DMS 273 (cell line): ENCODE measurements around the gene SMG7.

Experiments
- DNase-seq: peaks from one replicate; lab custom pipeline; 2025; ENCODE audit not compliant: unreplicated experiment; lab: John Stamatoyannopoulos, UW

SMG7 gene

DNA sequence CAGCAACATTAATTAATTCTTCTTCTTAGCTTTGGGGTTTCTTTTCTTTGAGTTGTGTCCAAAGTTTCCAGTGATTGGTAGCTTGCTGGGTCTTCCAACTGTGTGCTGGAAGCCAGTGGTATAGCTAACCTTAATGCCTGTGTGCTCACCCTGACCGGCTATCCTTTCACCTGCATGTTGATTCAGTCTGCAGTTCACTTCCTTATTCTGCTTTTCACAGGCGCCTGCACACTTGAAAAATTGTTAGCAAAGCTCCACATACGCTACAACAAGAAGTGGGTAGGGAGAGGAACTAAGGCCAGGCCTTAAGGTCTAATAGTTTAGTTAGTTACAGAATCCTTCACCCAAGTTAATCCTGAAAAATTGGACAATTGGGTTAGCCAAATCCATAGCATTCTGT is 82.3 kb downstream of the SMG7 start:
- DNase-seq = no peak

DNA sequence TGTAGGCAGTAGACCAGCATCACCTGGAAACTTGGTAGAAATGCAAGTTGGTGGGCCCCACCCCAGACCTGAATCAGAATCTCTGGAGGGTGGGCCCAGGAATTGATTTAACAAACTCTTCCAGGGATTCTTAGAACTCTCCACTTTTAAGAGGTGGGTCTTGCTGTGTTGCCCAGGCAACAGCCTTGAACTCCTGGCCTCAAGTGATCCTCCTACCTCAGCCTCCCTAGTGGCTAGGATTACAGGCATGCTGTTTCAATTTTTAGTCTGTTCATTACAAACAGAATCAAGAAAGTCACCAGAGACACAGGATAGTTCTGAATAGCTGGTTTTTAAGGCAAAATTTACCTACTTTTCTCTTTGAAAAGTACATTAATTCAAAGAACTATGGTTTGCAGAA is 86.8 kb downstream of the SMG7 start:
- no peak for DNase-seq

- no peak for DNase-seq
Measured at GRCh38 chr1:183562701-183563100, 90.4 kb downstream of the SMG7 start.

- no peak for DNase-seq
Measured at GRCh38 chr1:183565261-183565660, 93.0 kb downstream of the SMG7 start.

DNA sequence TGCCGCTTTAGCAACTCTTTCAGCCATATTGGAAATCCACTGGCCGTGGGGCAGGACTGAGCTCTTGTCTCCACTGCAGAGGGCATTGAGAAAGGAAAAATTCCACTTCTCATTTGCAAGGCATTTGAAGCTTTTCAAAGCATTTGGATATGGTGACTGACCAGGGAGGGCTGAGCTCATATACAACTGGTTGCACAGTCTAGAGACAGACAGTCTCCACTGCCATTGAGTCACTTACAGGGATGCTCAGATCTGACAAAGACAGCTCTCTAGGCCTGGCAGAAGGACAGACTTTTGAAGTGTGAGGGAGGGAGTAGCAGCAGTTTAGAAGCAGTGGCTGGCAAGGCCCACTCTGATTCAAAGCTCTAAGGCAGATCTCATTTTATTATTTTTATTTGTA is 93.7 kb downstream of the SMG7 start:
- no peak for DNase-seq

- DNase-seq = peak; percentile 48
Measured at GRCh38 chr1:183567584-183567983, 95.3 kb downstream of the SMG7 start.

DNA sequence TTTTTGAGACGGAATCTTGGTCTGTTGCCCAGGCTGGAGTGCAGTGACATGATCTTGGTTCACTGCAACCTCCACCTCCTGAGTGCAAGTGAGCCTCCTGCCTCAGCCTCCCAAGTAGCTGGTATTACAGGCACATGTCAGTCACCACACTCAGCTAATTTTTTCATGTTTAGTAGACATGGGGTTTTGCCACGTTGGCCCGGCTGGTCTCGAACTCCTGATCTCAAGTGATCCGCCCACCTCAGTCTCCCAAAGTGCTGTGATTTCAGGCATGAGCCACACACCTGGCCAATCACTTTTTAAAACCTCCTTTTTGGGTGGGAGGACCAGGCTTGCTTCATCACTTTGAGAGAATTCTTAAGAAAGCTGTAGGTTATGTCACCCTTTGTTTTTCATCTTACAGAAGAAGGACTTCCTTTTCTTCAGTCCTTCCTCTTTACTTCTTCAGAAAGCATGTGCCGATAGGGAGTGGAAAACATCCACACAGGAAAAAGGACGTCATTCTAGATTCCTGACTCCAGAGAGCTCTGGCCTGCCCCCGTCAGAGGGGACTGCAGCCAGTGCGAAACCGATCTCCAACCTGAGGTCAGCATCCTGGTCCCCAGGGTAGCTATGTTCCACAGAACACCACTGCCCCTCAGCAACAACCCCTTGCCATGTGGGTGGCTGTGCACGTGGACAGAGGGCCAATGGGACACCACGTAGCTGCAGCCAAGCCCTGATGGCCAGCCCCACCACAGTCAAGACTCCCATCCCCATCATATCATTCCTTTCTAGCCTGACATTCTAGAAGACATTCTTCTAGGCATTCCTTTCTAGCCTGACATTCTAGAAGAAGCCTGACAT is 96.1 kb downstream of the SMG7 start:
- DNase-seq = no peak

- no peak for DNase-seq
Measured at GRCh38 chr1:183569141-183569540, 96.8 kb downstream of the SMG7 start.

- no peak for DNase-seq
Measured at GRCh38 chr1:183569801-183570200, 97.5 kb downstream of the SMG7 start.

- no peak for DNase-seq
Measured at GRCh38 chr1:183570451-183570850, 98.2 kb downstream of the SMG7 start.

DNA sequence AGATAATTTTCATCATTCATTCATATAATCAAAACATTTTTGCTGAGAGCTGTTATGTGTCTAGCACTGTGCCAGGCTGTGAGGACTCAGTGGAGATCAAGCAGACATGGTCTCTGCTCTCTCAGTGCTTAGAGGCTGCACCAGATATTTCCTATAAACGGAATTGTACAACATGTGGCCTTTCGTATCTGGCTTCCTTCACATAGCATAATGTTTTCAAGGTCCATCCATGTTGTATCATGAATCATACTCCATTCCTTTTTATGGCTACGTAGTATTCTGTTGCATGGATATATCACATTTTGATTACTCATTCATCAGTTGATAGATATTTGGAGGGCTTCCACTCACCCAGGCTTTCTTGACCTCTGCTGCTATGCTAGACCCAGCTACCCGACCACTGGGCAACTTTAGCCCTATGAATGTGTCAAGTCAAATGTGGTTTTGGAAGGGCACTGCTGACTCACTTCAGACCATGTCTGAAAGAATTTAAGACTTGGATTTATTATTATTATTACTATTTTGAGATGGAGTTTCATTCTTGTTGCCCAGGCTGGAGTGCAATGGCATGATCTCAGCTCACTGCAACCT is 99.5 kb downstream of the SMG7 start:
- no peak for DNase-seq

DNA sequence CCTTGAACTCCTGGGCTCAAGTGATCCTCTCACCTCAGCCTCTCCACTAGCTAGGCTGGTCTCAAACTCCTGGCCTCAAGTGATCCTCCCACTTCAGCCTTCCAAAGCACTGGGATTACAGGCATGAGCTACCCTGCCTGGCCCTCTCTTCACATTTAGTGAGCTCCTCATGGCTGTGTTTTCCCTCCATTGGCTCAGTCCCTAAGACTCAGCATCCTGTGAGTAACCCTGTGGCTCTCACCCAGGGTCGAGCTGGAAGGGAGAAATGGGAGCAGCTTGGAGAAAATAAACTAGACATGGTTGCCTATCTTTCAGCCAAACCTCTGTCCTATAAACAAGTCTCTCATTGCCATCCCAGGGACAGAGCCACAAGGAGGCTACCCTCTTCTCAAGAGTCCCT is 100.4 kb downstream of the SMG7 start:
- DNase-seq = no peak

GRCh38 chr1:183575606-183576005 is 103.3 kb downstream of the SMG7 start:
- no peak for DNase-seq

GRCh38 chr1:183576537-183576936 is 104.2 kb downstream of the SMG7 start:
- DNase-seq = no peak

GRCh38 chr1:183577897-183578465 is 105.7 kb downstream of the SMG7 start:
- DNase-seq = no peak

DNA sequence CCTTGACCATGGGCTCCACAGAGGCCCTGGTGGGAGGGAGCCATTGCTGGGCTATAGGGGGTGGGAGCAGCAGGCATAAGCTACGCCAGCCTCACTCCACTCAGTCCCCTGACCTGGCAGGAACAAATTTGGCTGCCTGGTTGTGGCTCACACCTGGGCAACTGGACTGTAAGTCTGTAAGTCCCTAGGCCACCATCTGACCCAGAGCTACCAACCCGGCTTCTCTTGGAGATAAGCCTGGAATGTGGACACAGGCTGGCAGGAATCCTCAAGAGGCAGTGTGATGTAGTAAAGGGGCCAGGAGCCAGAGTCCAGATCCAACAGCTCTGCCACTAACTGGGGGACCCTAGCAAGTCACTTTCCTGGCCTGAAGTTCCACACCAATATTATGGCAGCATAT is 106.6 kb downstream of the SMG7 start:
- no peak for DNase-seq

- DNase-seq = peak; percentile 81
Measured at GRCh38 chr1:183580281-183580682, 108.0 kb downstream of the SMG7 start.

DNA sequence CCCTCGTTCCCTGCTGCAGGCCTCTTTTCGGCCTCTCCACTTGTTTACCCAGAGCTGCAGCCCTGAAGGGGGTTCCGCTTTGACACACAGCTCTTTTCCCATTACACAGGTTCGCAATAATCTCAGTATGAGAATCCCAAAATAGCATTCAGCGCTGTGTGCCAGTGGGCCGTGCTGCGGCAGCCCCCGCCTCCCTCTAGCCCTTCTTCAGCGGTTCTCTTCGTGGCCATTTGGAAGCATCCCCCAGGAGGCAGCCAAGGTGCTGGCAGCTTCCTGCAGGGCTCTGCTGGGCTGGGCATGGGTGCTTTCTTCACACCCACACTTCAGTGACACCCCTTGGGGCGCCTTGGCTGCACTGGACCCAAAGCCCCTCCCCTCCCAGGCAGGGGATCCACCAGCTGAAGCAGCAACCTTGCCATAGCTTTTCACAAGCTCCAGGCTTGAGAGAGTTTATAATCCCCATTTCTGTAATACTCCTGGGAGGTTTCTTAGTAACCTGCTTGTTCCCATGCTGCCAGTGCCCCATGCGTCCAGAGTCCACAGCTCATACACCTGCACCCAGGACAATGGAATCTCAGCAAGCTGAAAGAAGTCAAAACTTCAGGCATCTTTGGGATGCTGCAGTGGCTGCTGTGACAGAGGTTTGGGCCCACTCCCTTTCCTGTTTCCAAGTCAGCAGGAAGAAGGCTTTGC is 109.9 kb downstream of the SMG7 start:
- DNase-seq = no peak

- no peak for DNase-seq
Measured at GRCh38 chr1:183583466-183583865, 111.2 kb downstream of the SMG7 start.

- DNase-seq = no peak
Measured at GRCh38 chr1:183584147-183584546, 111.8 kb downstream of the SMG7 start.

DNA sequence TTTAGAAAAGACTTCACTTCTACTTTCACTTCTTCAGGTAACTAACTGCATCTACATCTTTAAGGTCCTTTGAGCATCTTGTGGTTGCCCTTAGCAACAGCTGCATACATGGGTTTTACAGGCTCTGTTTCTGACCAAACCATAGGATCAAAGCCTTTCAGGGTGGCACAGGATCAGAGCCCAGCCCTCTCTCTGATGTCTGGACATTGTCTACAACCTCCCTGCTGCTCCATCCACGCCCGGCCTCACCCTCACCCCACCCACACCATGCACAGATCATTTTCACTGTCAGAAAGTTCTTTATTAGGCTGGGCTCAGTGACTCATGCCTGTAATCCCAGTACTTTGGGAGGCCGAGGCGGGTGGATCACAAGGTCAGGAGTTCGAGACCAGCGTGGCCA is 112.7 kb downstream of the SMG7 start:
- DNase-seq = no peak

- no peak for DNase-seq
Measured at GRCh38 chr1:183586455-183586854, 114.2 kb downstream of the SMG7 start.
